Testis (tissue), 3 donors: ENCODE data around the gene INTS11. TPM values are rescaled to one million over a fixed set of nuclear protein-coding genes. Genes with fewer than 3 reads are reported as not detected.

Source experiments
- DNase-seq: peaks from one replicate; pipeline ENCODE4 v3.0.0-alpha.2; 2019
- H3K27ac ChIP-seq, 2 donors: fragments of 200-600 bp; sonication (generic); one replicate each; pipeline ENCODE4 v1.5.1; 2019
- H3K27me3 ChIP-seq: fragments of 200-600 bp; sonication (generic); one replicate; pipeline ENCODE4 v1.5.1; 2019
- H3K36me3 ChIP-seq: fragments of 200-600 bp; sonication (generic); one replicate; pipeline ENCODE4 v1.5.1; 2017; ENCODE audit warnings: low read depth; ENCODE audit errors: missing control alignments
- H3K4me1 ChIP-seq: fragments of 200-600 bp; sonication (generic); one replicate; pipeline ENCODE4 v1.5.1; 2019
- H3K4me3 ChIP-seq, 2 donors: fragments of 200-600 bp; sonication (generic); one replicate each; pipeline ENCODE4 v1.5.1; 2017 to 2019
- H3K9me3 ChIP-seq: fragments of 200-600 bp; sonication (generic); one replicate; pipeline ENCODE4 v1.5.1; 2017
- CTCF ChIP-seq, 3 experiments: fragments of 450-650 bp in 2 of 3; fragments of 200-600 bp in 1 of 3; sonication (generic) in 1 of 3; IDR thresholded peaks; one replicate each; pipeline ENCODE4 v1.5.1; 2016 to 2019; ENCODE audit warnings: antibody characterized with exemption in 3 of 3, mild to moderate bottlenecking in 2 of 3, moderate library complexity in 1 of 3
- POLR2A ChIP-seq: fragments of 450-650 bp; IDR thresholded peaks from one replicate; pipeline ENCODE4 v1.6.1; 2017; ENCODE audit warnings: antibody characterized with exemption, mild to moderate bottlenecking, moderate library complexity
- WGBS, 2 donors: methylation state at CpG; one replicate each; pipeline ENCODE4 v1.1.5; 2018; 5-methylcytosine and 5-hydroxymethylcytosine counted together
- intact Hi-C: fragments of 100-400 bp; cut with DNase I; formaldehyde crosslinking; loops from one replicate; pipeline ENCODE4 v1.15.1; 2023; ENCODE audit warnings: low total_unique reads
- polyA plus RNA-seq: library from polyadenylated mRNA; stranded (reverse); fragments of 350-450 nt; fragmentation: Illumina TruSeq; extraction: RNeasy Lipid Tissue Mini Kit (QIAGEN cat#74804); gene quantifications from one replicate; pipeline ENCODE4 v1.2.3, GENCODE V29; 2014; ENCODE audit warnings: low read depth, low replicate concordance; ENCODE audit not compliant: insufficient read depth
- total RNA-seq, 2 donors: library from RNA; depleted of rRNA; stranded (reverse); fragments of >200 nt; gene quantifications; one replicate each; pipeline ENCODE4 v1.2.3, GENCODE V29; 2016

The INTS11 gene
- total and polyA plus RNA-seq, 3 donors from 2014 or later, result 213 to 232 (median 220) TPM

- WGBS, 2 donors, result 79 to 95% methylated on average over 10 of the region's 10 CpGs
- Histone ChIP-seq H3K4me3 (no peak overlapping the region), H3K9me3 (no peaks in the 10 kb centered on the region), H3K27me3 (no peaks in the 10 kb centered on the region), H3K36me3 (no peaks in the 10 kb centered on the region), H3K27ac (no peak overlapping the region), H3K4me1 (peaks cover 35% of the 10 kb centered on the region)
- intact Hi-C loops, result no loop called here
- TF ChIP-seq POLR2A (no peak), CTCF (IDR thresholded peaks at IDR 0.05) (no peak)
- DNase-seq, result no peak
Observed at GRCh38 chr1:1346501-1346890, 22.0 kb upstream of the INTS11 start.

- no peak for DNase-seq
- peaks cover 33% of the 10 kb centered on the region for H3K4me1 ChIP-seq
- no peak for TF ChIP-seq POLR2A
- no peak for TF ChIP-seq CTCF (IDR thresholded peaks at IDR 0.05)
- 55 to 57% methylated on average over 6 to 11 of the region's 12 CpGs for WGBS, 2 donors
- no peaks in the 10 kb centered on the region for H3K27me3 ChIP-seq
- no peak overlapping the region for H3K27ac ChIP-seq
- no peaks in the 10 kb centered on the region for H3K9me3 ChIP-seq
- intact Hi-C loops, result no loop called here
- H3K36me3 ChIP-seq, result no peaks in the 10 kb centered on the region
- no peak overlapping the region for H3K4me3 ChIP-seq
Observed at GRCh38 chr1:1345860-1346500, 21.5 kb upstream of the INTS11 start.

- DNase-seq, result no peak
- Histone ChIP-seq H3K36me3 (no peaks in the 10 kb centered on the region), H3K9me3 (no peaks in the 10 kb centered on the region), H3K27ac (no peak overlapping the region), H3K4me1 (peaks cover 33% of the 10 kb centered on the region), H3K27me3 (no peaks in the 10 kb centered on the region), H3K4me3 (no peak overlapping the region)
- intact Hi-C loops, result no loop called here
- TF ChIP-seq CTCF (IDR thresholded peaks at IDR 0.05), result no peak
- TF ChIP-seq POLR2A, result no peak
- WGBS, 2 donors, result 38 to 86% methylated on average over 7 to 13 of the region's 16 CpGs
Observed at GRCh38 chr1:1345384-1345783, 20.9 kb upstream of the INTS11 start.

- Histone ChIP-seq H3K27ac (no peak overlapping the region), H3K9me3 (no peaks in the 10 kb centered on the region), H3K4me3 (no peak overlapping the region), H3K36me3 (no peaks in the 10 kb centered on the region), H3K27me3 (no peaks in the 10 kb centered on the region), H3K4me1 (peaks cover 33% of the 10 kb centered on the region)
- WGBS, 2 donors, result 76% methylated on average over 15 of the region's 15 CpGs; no CpG with 5 or more reads in 1 of the 2 donors
- no peak for DNase-seq
- intact Hi-C loops, result no loop called here
- no peak for TF ChIP-seq CTCF (IDR thresholded peaks at IDR 0.05)
- no peak for TF ChIP-seq POLR2A
Observed at GRCh38 chr1:1344655-1345361, 20.3 kb upstream of the INTS11 start.
